GM19328 (cell line): ENCODE measurements around the gene TRIB2.
A peak's percentile ranks its signal among the peaks of the same experiment; 100 is the strongest.
"Not testable (repeated sequence)": the region's sequence is repeated elsewhere in the genome, so short reads cannot be mapped to it uniquely, and the experiment has no call there.

Source experiments
- ATAC-seq: cut with Tn5 transposase; IDR thresholded peaks from one replicate; pipeline ENCODE4 v1.9.1; 2021; ENCODE audit warnings: mild to moderate bottlenecking, moderate library complexity; ENCODE audit not compliant: unreplicated experiment

TRIB2 gene

DNA sequence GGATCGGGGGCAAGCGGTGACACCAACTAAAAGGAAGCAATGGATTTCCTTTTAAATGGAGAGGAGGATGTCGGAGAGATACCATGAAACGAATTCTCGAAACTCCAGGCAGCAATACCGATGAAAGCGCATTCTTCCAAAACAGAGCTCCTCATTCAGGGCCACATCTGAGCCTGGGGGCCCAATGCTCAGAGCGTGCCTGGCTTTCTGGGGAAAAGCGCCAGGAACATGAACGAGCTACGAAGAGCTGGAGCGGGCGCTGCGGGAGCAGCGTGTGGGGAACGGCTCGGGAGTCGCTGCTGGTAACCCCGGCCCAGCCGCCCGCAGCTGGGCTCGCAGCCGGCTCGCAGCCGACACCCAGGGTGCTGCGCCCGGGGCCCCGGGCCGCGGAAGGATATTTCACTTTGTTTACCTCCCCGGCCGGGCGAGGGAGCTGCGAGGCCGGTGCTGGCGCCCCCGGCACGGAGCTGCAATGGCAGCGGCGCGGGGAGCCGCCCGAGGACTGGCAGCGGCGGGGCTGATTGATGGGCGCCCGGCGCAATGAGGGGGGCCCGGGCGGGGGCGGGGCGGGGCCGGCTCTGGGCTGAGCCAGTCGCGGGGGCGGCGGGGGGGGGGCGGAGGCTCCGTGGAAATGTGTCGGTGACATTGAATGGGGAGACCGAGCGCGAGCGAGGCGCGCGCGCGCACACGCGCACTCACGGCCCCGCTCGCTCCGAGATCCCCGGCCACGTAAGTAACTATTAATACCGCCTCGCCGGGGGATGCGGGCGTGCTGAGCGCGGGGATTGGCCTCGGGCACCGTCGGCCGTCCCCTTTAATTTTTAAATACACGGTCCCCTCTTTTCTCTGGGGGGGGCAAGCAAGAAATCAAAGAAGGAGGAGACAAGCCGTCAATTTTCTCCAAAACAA, at the start of gene TRIB2:
Gene TRIB2, plus strand, starts transcription at position 655 of the 909 bp plus-strand sequence. CDS start 1,372 bp downstream, outside the sequence.
- peak; percentile 78 for ATAC-seq

DNA sequence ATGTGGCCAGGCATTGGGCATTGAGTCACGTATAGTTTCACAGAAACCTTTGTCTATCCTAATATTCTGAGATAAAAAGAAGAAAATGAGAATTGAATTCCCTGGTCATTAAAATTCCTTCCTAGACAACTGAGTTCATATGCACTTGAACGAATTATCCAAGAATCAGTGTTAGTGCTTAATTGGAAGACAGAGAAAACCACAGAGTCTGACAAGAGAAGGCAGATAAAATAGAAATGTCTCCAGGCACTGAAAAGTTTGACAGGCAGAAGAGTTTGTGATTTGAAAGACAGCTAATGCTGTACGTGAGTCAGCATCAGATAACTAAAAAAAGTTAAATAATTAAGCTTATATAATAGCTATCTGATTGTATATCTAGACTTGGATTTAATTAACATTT, 47.7 kb upstream of the TRIB2 start:
- ATAC-seq = no peak

DNA sequence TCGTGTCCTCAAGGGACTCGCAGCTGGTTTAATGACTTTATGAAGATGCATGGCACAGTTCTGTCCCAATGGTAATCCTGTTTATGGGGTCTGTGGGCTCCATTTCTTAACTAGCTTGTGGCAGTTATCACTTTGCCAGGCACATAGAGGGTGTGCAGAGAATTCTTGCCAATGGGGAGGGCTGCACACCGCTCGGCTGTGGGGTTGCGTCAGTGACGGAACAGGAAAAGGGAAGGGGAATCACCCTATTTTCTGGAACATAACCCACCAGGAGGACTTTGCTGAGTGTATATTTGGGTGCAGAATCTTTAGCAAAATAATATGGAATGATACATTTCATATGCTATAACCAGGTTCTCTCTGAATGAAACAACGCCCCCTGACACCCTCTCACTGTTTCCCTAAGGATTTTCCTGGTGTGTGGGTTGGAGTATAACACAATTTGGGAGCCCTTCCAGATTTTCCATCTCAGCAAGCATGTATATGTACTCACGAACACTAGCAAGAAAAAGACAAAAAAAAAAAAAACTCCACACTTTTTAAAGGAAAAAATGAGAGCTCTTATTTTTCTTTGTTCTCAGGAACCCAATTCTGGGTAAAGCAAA, 43.9 kb upstream of the TRIB2 start:
- no peak for ATAC-seq

DNA sequence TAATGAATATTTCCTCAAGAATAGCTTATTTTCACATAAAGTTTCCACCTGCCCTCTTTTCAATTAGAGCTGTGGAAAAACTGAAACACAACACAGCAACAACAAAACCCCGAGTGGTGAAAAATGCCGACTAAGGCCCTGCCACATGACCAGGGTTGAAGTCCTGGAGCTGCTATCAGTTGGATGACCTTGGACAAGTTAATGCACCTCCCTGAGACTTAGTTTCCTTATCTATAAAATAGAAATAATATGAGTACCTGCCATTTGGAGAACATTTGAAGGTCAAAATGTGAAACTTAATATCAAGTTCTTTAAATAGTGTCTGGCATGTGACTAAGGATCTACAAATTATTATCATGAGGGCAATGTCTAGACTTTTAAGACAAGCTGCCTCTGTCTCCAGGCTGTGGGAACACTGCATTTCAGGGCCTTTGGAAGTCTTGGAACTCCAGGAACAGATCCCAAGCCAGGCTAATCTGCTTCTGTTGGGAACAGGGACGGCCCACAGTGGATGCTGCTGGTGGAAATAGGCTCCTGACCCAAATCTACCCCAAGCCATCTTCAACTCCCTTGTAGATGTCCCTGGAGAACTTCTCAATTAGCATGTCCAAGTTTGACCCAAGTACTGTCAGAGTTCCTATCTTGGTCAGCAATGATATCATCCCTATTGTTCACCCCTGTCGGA, 42.0 kb upstream of the TRIB2 start:
- no peak for ATAC-seq

DNA sequence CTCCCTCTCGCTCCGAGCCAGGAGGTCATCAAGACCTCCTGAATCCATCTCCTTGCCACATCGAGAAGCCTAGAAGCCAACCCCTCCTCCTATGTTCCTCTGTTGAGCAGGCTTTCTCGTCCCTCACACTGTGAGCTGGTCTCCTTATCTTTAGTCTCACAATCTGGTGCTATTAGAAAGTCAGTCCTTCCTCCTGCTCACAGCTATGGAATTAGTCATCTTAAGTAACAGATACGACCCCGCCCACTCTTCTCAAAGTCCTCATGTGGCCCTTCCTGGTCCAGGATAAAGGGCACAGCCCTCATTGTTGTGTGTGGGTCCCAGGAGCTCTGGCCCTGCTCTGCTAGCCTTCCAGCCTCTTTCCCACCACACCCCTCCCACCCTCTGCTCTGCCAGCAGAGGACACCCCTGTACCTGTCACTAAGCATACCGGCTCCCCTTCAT, 41.4 kb upstream of the TRIB2 start:
- no peak for ATAC-seq

DNA sequence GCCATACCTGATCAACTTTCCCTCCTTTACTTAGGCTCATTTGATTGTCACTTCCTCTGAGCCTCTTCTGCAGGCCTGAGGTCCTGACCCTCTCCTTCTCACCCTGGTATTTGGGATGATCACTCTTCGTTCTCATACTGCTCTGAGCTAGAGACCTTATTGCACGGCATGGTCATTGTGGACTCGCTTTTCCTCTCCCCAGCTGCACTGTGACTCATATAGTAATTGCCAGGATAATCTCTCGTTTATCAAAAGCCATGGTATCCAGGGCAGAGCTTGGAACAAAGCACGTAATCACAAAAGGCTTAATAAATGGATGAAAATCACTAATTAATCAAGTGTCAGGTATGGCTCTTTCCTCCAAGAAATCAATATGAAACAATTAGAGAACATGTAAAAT, 40.9 kb upstream of the TRIB2 start:
- ATAC-seq = no peak

DNA sequence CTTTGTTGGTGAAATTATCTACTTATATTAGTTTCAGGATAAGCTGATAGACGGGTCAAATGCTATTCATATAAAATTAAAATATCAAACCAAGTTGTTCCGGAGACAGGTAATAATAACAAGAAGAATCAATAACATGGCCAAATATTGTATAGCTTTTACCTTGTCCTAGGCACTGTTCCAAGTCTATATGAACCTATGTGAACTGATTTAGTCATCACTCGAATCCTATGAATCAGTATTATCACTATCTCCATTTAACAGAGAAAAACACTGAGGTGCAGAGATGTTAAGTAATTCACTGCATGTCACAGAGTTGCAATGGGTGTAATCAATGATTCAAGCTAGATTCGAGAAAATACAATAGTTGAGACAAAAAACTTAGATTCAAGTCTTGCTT, 40.0 kb upstream of the TRIB2 start:
- no peak for ATAC-seq

DNA sequence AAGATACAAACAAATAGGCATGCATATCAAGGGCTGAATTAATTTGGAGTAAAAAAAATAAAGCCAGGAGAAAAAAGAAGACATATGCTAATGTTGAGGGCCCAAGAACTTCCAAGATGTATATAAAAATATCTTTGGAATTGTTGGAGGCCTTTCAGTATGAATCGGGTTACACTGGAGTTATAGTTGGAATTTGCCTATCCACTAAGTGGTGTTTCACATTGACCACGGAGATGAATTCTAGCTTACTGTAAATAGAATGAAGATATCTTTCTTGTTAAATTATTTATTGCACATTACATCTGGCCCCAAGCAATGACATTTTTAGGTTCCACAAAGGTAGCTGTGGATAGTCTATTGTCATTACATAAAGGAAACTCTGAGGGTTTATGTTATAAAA, 38.5 kb upstream of the TRIB2 start:
- ATAC-seq = no peak

DNA sequence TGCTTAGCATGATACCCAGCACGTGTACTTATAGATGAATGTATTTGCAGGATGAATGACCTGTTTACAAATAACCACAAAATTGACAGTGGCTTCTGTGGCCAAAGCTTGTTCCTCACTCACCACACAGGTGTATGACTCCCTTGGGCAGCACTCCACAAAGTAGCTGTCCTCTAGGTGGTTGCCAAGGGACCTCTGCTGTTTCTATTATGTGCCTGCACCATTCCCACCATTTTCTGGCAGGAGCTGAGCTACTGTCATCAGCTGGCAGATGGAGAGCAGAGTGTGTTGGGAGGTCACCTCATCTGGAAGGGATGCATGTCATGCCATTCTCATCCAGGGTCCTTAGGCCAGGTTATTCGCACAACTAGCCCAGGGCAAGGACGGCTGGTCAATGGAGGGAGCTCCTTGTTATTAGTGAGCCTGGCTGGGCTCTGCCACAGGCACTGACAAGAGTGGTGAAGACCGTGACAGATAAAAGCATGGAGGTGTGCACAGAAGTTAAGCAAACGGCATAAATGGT, 37.1 kb upstream of the TRIB2 start:
- no peak for ATAC-seq

DNA sequence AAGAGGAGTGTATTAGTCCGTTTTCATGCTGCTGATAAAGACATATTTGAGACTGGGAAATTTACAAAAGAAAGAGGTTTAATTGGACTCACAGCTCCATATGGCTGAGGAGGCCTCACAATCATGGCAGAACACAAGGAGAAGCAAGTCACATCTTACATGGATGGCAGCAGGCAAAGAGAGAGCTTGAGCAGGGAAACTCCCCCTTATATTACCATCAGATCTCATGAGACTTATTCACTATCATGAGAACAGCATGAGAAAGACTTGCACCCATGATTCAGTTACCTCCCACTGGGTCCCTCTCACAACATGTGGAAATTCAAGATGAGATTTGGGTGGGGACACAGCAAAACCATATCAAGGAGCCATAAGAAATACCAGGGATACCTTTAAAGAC, 36.6 kb upstream of the TRIB2 start:
- not testable (repeated sequence) for ATAC-seq

DNA sequence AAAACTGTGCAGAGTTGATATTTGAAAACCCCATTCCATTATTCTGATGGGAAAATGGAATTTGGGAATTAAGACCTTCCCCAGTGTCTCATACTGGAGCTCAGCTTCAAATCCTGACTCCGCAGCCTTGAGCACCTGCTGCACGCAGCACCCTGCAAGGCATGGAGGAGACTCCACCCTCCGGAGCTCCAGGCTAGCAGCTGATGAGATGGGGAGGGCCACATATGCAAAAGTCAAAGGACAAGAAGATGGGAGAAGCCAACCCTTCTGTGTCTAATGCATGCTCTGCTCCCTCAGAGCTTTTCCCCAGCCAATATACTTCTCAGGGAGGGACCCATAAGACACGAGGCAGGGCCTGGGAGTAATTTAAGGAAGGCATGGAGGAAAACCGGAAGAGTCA, 34.7 kb upstream of the TRIB2 start:
- no peak for ATAC-seq

DNA sequence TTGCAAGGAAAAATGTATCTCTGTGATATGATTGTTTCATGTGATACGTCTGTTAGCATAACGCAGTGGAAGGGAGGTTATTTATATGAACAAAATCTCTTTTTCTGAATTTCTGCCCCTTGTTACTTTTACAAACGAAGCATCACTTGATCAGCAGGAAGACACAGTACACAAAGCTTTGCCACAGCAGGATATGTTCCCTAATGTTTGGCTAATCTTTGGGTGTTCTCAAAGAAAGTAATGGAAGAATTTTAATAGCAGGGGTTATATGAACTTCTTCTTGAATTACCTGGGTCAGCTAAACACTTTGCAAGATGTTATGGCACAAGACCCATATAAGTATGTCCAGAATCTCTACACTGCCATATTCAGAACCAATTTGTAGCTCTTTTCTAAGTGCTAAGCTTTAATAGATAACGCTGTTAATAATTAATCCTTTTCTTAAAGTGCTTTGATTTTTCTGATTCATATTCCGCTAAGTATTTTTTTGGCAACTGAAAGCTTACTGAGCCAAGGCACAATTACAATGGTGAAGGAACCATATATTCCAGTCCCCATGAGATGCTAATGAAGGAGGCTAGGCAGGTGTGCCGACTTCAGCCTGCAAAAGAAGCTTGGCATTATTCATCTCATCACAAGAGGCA, 33.2 kb upstream of the TRIB2 start:
- ATAC-seq = no peak

DNA sequence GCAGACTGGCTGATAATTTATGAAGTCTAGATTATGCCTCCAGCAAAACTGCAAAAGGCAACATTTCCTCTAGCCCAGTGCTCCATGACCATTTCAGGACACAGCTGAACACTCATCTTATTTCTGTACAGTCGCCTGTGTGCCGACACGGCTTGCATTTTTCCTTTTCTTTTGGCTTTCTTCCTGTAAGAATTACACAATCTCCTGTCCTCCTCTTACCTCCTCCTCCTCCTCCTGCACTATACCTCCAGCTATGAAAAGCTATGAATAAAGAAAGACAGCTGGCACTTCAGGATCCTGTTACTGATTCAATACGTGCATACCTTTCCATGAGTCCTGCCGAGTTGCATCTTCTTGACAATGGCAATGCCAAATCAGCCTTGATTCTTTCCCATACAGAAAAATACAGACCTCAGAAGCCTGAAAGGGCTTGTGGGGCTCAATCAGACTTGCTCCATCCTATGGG, 32.2 kb upstream of the TRIB2 start:
- ATAC-seq = no peak

DNA sequence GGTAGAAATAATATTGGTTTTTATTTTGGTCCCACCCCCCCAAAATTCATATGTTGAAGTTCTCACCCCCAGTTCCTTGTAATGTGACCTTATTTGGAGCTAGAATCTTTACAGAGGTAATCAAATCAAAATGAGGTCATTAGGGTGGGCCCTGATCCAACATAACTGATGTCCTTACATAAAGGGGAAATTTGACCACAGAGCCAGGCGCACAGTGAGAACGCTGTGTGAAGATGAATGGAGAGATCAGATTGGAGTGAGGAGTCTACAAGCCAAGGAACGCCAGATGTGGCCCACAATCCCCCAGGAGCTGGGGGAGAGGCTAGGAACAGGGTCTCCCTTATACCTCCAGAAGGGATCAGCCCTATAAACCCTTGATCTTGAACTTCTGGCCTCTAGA, 31.6 kb upstream of the TRIB2 start:
- ATAC-seq = no peak

DNA sequence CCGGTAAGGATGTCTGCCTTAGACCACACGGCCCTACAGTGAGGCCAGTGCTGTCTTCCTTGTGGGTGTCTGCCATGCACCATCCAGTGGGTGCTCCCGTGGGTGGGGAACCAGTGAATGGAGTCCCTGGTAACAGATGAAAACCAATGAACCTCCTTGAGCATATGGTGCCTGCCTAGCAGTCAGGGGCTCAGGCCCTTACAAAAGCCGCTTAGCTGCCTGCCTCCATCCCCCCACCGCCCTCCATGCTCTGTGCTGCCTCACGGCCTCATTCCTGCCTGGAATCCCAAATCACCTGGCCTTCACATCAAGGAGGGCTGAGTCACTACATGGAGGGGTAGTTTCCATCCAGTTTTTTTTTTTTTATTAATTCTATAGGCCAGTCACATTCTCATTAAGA, 30.8 kb upstream of the TRIB2 start:
- ATAC-seq = no peak

DNA sequence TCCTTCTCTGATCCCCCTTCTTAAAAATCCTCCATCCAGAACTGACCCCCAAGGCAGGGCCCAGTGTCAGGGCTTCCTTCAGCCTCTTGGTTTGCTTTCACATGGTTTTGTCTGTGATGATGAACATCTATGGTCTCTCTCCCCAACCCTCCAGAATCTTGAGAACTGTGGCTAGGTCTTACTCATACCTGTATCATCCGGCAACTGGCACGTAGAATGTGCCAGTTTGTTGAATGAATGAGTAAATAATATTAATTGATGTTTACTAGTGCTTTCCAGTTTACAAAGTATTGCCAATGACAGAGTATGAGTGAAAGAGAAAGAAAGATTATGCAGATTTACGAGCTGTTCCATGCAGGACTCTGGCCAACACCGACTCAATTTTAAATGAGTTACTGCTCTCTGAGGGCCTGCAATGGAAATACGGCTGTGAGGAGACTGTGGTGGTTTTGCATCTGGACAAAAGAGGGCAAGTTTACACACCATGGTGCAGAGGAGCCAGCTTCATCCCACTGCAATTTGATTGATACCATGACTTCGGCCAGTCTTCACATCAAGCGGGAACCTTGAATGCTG, 29.9 kb upstream of the TRIB2 start:
- no peak for ATAC-seq

DNA sequence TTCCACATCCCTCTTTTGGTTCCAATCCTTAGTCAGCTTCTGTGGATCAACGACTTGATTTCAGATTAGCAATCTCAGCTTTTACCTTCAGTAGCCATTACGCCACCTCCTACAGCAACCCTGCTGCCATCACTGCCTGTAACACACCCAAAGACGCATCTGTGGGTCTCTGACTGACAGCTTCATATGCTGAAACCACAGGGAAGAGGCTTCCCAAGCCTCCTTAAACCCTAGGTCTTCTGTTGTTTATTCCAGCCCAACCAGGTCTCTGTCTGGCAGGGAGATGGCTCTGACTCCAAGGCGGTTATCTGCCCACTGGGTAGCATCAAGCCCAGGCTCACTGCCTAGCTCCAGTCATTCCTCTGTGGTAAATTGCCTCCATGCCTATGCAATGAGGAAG, 28.6 kb upstream of the TRIB2 start:
- no peak for ATAC-seq

DNA sequence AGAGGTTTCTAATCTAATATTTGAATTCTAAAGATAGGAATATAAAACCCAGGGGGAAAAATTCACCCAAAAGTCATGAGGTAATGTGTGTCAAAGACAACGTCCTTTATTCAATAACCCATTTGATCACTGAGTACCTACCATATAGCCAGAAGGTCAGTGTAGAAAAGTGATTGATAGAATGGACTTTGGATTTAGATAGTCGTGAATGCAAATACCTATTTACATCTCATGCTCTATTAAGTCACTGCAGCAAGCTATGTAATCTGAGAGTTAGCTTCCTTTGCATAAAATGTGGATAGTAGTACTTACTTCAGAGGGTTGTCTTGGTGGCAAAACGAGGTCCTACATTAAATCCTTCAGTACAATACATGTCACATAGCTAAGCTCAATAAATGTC, 27.8 kb upstream of the TRIB2 start:
- no peak for ATAC-seq

DNA sequence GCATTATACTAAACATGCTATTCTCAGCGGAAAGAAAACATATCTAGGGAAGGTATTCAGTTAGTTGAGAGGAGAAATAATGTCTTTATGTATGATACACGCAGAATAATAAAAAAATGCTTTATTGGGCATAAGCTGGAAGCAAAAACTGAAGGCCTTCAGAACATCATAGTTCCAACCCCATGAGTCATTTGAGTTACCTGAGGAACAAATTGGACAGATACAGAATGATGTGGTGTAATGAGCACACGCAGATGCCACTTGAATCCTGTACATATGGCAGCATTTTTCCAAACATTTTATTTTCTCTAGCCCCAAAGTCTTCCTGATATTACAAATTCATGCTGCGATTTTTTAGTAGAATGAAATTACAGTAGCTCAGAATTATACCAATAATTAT, 23.2 kb upstream of the TRIB2 start:
- no peak for ATAC-seq

DNA sequence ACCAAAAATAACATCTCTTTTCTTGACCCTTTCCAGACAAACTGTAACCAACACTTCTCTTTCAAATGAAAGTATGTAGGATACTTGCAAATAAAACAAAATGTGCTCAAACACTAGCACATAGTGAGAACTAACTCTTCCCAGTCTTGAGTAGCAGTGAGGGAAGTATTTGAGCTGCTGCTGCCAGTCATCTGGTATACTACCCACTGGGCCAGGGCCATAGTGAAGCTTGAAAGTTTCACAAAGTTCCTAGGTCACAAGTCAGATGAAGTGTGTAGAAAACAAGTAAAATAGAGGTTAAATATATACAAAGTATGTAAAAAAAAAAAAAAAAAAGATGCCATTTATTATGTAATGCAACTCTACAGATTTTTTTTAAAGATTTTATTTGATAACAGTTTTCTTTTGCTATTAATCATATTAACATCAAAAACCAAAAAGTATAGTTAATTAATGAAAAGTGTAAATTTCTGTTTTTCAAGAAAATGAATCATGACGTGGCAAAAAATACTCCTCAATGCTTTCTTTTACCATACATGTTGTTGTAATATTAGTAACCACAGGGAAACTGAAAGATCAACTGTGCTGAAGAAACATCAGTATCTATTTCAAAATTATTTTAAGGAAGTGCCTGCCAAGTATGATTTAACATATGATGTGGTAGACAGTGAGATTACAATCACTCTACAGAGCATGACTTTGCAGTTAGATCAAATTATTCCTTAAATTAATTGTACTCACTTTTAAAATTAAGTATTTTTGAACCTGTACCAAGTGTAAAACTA, 21.6 kb upstream of the TRIB2 start:
- peak; percentile 73 for ATAC-seq
